DMS 273 treated with DMSO at 0.1 percent for 48 hours (cell line): Measurements from ENCODE around the gene NOX5.

Source experiments
- DNase-seq: peaks from one replicate; lab custom pipeline; 2025; lab: John Stamatoyannopoulos, UW

NOX5 gene

GRCh38 chr15:69021895-69022294, 7.4 kb downstream of the NOX5 start:
- no peak for DNase-seq

GRCh38 chr15:69025320-69025719, 10.8 kb downstream of the NOX5 start:
- no peak for DNase-seq

- no peak for DNase-seq
Measured at GRCh38 chr15:69026355-69026754, 11.9 kb downstream of the NOX5 start.

- no peak for DNase-seq
Measured at GRCh38 chr15:69027976-69028518, 13.6 kb downstream of the NOX5 start.

- no peak for DNase-seq
Measured at GRCh38 chr15:69031013-69032001, 16.8 kb downstream of the NOX5 start.

- DNase-seq: no peak
Measured at GRCh38 chr15:69032031-69032430, 17.5 kb downstream of the NOX5 start.

- DNase-seq: no peak
Measured at GRCh38 chr15:69032703-69033373, 18.3 kb downstream of the NOX5 start.

- DNase-seq: no peak
Measured at GRCh38 chr15:69034352-69034751, 19.9 kb downstream of the NOX5 start.

GRCh38 chr15:69035205-69035917, 20.9 kb downstream of the NOX5 start:
- DNase-seq: no peak

GRCh38 chr15:69035918-69036258, 21.4 kb downstream of the NOX5 start:
- DNase-seq: no peak

- no peak for DNase-seq
Measured at GRCh38 chr15:69036826-69037225, 22.3 kb downstream of the NOX5 start.

GRCh38 chr15:69037482-69037881, 23.0 kb downstream of the NOX5 start:
- no peak for DNase-seq

GRCh38 chr15:69037977-69038376, 23.5 kb downstream of the NOX5 start:
- DNase-seq: no peak

GRCh38 chr15:69038508-69038907, 24.0 kb downstream of the NOX5 start:
- DNase-seq: no peak

- DNase-seq: no peak
Measured at GRCh38 chr15:69039516-69040225, 25.2 kb downstream of the NOX5 start.

GRCh38 chr15:69042531-69042930, 28.0 kb downstream of the NOX5 start:
- no peak for DNase-seq

GRCh38 chr15:69045802-69046201, 31.3 kb downstream of the NOX5 start:
- no peak for DNase-seq

- DNase-seq: no peak
Measured at GRCh38 chr15:69046781-69047180, 32.3 kb downstream of the NOX5 start.

- DNase-seq: no peak
Measured at GRCh38 chr15:69049976-69050375, 35.5 kb downstream of the NOX5 start.

GRCh38 chr15:69055251-69055650, 40.8 kb downstream of the NOX5 start:
- no peak for DNase-seq

GRCh38 chr15:69056365-69056764, 41.9 kb downstream of the NOX5 start:
- peak; percentile 33 for DNase-seq
